PFSK-1 (cell line): ENCODE results near the gene TIMM17A.

ENCODE experiments used
- FOXP2 ChIP-seq: optimal IDR thresholded peaks from 2 replicates; pipeline ENCODE3; 2011; ENCODE audit warnings: borderline replicate concordance, control low read depth, inconsistent platforms; ENCODE audit not compliant: insufficient read depth; ENCODE audit errors: extremely low read length, extremely low read depth
- POLR2AphosphoS5 ChIP-seq: IDR thresholded peaks from 2 replicates; pipeline ENCODE4 v1.6.1; 2012; ENCODE audit warnings: low read depth, mild to moderate bottlenecking, control low read depth, low read length, moderate library complexity
- REST ChIP-seq, 2 experiments: IDR thresholded peaks; 2 replicates each; pipeline versions ENCODE4 v1.6.1 to v1.8.0; 2011 to 2012; ENCODE audit warnings: low read depth in 2 of 2, low read length in 2 of 2, control low read depth in 1 of 2, inconsistent platforms in 1 of 2, mild to moderate bottlenecking in 1 of 2, moderate library complexity in 1 of 2; ENCODE audit not compliant: insufficient read depth in 1 of 2
- SIN3A ChIP-seq: IDR thresholded peaks from 2 replicates; pipeline ENCODE4 v1.6.1; 2012; ENCODE audit warnings: mild to moderate bottlenecking, low read length, moderate library complexity, borderline replicate concordance; ENCODE audit not compliant: insufficient read depth
- TAF1 ChIP-seq: IDR thresholded peaks from 2 replicates; pipeline ENCODE4 v1.6.1; 2012; ENCODE audit warnings: low read length, control low read depth, borderline replicate concordance; ENCODE audit not compliant: insufficient read depth

Gene TIMM17A

GRCh38 chr1:201954263-201955008 lies 867 bp upstream of the TIMM17A start:
- TF ChIP-seq SIN3A (no peak), TAF1 (no peak), FOXP2 (no peak), REST (IDR thresholded peaks at IDR 0.05; ENCODE audit: insufficient read depth in 1 of 2, low read depth in 2 of 2, low read length in 2 of 2) (no peak), POLR2AphosphoS5 (no peak)

GRCh38 chr1:201955729-201956143 lies 433 bp downstream of the TIMM17A start:
- TF ChIP-seq FOXP2 (no peak), TAF1 (no peak), SIN3A (no peak), REST (IDR thresholded peaks at IDR 0.05; ENCODE audit: insufficient read depth in 1 of 2, low read depth in 2 of 2, low read length in 2 of 2) (no peak), POLR2AphosphoS5 (no peak)

GRCh38 chr1:201958348-201958747 lies 3.0 kb downstream of the TIMM17A start:
- TF ChIP-seq TAF1 (no peak), REST (IDR thresholded peaks at IDR 0.05; ENCODE audit: insufficient read depth in 1 of 2, low read depth in 2 of 2, low read length in 2 of 2) (no peak), POLR2AphosphoS5 (no peak), SIN3A (no peak), FOXP2 (no peak)

GRCh38 chr1:201964261-201964660 lies 9.0 kb downstream of the TIMM17A start:
- TF ChIP-seq REST (IDR thresholded peaks at IDR 0.05; ENCODE audit: insufficient read depth in 1 of 2, low read depth in 2 of 2, low read length in 2 of 2), result no peak
- TF ChIP-seq SIN3A, result no peak
- TF ChIP-seq FOXP2, result no peak
- no peak for TF ChIP-seq TAF1
- TF ChIP-seq POLR2AphosphoS5, result no peak

- no peak for TF ChIP-seq REST (IDR thresholded peaks at IDR 0.05; ENCODE audit: insufficient read depth in 1 of 2, low read depth in 2 of 2, low read length in 2 of 2)
Measured at GRCh38 chr1:201966171-201966570, 10.9 kb downstream of the TIMM17A start.
